ENCODE measurements around the gene IFNA8. TPM values are rescaled to one million over a fixed set of nuclear protein-coding genes. Genes with fewer than 3 reads are reported as not detected.
"Not testable (repeated sequence)": the region's sequence is repeated elsewhere in the genome, so short reads cannot be mapped to it uniquely, and the experiment has no call there.

The IFNA8 gene
- total RNA-seq: not detected

DNA sequence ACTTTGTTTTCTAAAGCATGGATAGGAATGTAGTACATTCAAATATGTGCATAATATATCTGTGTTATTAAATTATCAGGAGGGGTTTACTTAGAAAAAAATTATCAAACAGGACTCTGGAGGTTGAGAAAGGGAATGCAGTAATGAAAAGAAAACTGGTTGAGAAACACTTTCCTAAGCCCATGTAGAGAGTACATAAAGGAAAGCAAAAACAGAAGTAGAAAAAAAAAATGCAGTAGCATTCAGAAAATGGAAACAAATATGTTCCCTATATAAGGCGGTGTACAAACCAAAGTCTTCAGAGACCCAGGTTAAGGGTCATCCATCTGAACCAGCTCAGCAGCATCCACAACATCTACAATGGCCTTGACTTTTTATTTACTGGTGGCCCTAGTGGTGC lies at the start of gene IFNA8:
IFNA8 (plus strand) TSS at position 301 of the 400 bp plus-strand sequence; CDS start at position 361, 60 bp downstream.
- FAIRE-seq (no peak), DNase-seq (ENCODE audit: low spot score in 2 of 2) (no peak)

DNA sequence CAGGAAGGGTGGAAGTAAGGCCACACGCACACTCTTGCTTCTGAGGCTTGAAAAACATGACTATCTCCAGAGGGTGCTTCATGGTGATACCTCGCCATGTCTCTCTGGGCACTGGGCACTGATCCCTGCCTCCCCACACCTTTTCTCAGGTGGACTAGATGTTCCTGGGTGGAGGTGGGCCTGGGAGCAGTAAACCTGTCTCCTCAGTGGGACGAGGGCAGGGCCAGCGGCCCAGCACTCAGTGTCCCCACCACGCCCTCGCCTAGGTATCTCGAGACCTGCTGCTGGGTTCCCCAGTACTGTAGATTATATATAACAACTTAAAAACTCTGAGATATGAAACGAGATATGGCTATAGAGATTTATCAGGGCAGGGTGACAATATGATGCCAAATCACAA lies 46.6 kb upstream of the IFNA8 start:
- no peak for FAIRE-seq
- DNase-seq (ENCODE audit: low spot score in 2 of 2): no peak

DNA sequence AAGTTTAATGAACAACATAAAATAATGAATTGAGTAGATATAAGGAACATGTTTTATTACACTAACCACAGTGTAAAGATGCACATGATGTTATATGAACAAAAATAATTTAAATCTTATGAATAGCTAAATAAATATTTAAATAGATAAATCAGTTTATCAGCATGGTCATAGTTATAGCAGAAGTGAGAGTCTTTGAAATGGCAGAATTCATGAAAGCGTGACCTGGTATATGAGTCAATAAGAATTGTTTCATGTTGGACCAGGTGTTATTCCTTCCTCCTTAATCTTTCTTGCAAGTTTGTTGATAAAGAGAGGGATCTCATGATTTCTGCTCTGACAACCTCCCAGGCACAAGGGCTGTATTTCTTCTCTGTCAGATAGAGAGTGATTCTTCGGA lies 41.7 kb upstream of the IFNA8 start:
- FAIRE-seq; DNase-seq (ENCODE audit: low spot score in 2 of 2): not testable (repeated sequence)

DNA sequence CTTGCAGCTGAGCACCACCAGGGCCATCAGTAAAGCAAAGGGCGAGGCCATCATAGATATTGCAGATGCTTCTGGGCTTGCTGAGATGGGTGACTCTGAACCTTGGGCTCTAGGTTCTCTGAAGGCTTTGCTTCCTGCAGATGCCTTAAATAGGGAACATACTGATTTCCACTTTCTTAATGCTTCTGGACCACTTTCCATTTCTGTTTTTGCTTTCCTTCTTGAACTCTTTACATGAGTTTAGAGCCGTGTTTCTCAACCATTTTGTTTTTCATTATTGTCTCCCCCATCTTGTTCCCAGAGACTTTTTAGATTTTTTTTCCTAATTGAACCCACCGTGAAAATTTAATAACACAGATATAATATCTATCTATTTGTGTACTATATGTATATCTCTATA lies 41.0 kb upstream of the IFNA8 start, which contains the start of gene IFNA13:
IFNA13 (minus strand) TSS at position 101 of the 400 bp plus-strand sequence; CDS start at position 54, 47 bp downstream.
- DNase-seq (ENCODE audit: low spot score in 2 of 2): no peak
- no peak for FAIRE-seq

DNA sequence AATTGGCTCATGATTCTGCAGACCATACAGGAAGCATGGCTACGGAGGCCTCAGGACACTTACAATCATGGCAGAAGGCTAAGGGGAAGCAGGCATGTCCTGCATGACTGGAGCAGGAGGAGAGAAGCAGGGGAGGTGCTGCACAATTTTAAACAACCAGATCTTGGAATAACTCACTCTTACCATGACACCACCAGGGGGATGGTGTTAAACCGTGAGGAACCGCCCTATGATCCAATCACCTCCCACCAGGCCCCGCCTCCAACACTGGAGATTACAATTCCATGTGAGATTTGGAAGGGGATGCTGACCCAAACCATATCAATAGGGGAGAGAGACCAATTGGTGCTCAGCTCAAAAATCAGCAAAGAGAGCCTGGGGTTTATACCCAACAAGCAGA lies 37.5 kb upstream of the IFNA8 start:
- FAIRE-seq; DNase-seq (ENCODE audit: low spot score in 2 of 2): not testable (repeated sequence)

DNA sequence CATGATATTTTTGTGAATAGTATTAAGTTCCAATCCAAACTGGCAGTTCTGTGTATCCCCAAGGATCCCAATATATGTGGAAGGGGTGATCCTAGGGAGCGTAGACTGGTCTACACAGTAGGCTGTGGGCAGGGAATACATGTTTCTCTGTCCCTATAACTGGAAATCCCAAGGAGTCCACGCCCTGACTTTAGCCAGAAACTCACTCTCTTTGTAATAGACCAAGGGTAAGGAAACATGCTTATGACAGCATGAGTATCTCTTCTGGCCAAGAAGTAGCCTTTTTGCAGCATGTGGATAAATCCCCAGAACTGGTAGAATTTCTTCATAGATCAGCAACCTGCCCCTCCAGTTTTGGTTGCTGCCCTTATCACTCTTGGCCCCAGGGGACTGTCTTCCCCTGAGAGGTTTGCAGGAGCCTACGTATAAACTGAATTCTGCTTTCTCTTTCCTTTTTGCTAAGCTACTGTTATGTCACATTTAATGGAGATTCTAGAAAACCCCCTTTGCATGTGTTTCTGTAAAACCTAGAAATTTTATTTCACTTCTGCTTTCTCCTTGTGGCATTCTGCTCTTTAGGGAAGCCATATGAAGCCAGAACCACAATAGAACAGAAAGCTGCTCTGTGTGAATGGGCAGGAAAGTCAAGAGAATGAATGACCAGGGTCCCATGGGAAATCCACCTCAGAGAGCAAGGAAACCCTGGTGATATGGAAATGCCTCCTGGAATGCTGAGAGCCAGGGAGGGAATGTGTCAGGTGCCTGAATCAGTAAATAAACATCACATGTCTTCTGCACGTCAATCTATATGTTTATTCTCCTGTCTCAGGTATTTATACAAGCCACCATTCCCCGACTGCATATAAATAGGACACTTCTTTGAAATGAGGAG lies 27.2 kb upstream of the IFNA8 start:
- no peak for FAIRE-seq

DNA sequence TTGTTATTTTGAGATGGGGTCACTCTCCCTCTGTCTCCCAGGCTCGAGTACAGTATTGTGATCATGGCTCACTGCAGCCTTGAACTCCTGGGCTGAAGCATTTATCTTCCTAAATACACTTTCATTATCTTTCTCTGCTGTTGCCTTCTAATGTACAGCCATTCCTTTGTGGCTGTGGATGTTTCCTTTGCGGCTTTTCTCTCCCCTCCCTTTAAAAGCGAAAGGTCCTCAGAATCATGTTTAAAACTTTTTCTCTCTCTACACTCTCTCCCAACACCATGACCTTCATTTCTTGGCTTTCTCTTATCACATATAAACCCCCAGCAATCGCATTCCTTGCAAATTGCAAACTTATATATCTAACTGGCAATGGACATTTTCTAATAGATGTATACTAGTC lies 25.3 kb upstream of the IFNA8 start:
- FAIRE-seq (no peak), DNase-seq (ENCODE audit: low spot score in 2 of 2) (no peak)

More for the DNA sequence above, 27.2 kb upstream of the IFNA8 start:
- no peak for DNase-seq (ENCODE audit: low spot score in 2 of 2)

DNA sequence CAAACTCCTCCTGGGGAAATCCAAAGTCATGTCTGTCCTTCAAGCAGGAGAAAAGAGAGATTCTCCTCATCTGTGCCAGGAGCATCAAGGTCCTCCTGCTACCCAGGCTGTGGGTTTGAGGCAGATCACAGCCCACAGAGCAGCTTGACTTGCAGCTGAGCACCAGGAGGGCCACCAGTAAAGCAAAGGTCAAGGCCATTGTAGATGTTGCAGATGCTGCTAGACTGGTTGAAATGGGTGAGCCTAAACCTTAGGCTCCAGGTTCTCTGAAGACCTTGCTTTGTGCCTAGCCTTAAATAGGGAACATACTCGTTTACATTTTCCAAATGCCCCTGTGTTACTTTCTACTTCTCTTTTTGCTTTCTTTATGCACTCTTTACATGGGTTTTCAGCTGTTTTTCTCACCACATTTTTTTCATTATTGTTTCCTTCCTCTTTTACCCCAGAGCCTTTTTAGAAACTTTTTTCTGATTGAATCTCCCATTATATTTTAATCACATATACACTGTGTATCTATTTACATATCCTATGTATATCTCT lies 23.7 kb upstream of the IFNA8 start, which contains the start of gene IFNA2:
IFNA2 (minus strand) TSS at position 268 of the 540 bp plus-strand sequence; CDS start at position 199, 69 bp downstream.
- no peak for DNase-seq (ENCODE audit: low spot score in 2 of 2)
- FAIRE-seq: no peak

DNA sequence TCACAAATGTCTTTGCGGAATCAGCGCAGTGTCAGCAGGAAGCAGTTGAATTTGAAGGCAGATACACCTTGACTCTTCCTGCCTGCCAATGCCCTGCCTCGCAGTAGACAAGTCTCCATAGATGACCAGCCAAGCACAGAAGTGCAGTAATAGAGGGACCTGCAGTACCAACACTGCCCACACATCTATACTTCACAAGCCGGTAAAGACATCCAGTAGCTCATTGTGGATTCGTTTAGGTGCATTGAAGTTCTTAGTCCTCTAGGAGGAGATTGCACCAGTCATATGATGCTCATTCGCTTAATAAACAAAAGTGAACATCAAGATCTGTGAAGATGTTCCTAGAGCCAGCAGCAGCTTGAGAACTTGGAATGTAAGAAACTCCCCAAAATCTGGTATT lies 16.6 kb upstream of the IFNA8 start:
- no peak for FAIRE-seq
- no peak for DNase-seq (ENCODE audit: low spot score in 2 of 2)

DNA sequence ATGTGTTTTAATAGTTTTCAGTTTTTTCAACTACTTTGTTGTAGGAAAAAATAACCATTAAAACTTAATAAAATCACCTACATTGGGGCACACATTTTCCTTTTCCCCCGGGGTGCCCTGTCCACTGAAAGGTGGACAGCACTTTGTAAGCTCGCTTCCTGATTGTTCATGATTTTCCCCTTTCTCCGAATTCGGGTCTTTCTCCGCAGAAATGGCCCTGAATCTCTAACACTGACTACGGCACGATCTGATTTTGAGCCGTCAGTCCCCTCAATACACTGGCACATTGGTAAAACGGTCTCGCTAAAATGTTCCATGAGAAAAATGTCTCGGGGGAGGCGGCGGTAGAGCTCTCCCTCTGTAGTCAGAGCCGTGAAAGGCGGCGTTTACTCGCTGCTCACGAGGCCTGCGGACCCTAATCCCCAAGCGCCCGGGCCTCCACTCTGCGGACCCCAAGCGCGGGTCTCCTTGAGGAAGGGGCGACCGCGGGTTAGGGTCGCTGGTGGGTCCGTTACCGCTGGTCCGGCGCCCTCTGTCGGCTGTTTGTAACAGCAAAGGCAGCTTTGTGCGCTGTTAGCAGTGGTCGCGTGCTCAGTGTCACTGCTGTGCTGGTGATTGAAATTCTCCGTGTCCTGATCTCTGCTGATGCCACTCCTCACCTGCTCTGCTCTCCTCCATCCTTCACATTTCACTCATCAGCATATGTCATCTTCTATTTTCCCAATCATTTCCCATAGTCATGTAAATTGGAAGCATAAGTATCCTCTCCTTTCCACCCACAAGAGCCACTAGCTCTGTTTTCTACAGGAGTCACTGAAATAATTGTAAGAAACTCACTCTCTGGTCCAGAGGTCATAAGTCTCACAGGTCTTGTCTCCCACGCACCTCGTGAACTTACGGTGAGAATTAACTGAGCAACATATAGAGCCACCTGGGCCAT lies 12.9 kb upstream of the IFNA8 start:
- DNase-seq (ENCODE audit: low spot score in 2 of 2) (peak in 1 of 2 donors; percentile 24), FAIRE-seq (no peak)

DNA sequence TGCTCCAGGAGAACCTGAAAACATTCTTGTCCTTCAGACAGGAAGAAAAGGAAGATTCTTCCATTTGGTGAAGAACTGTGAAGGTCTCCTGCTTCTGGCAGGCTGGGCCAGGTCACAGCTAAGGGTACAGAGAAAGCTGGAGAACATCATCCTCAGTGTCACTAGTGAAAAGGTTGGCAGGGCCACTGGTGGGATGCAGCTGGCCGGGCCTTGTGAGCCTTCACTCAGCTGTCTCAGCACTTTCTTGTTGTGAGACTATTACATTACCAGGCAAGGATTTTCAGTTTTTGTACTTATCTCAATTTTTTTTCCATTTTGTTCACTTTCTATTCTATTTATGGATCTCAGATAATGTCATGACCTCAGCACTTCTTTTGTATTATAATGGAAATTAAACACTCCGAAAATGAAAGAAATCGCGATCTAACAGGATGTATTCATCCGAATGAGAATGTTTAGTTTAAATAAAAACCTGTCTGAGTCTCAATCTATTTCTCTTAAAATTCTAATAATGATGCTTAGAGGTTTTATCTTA lies 9.9 kb upstream of the IFNA8 start:
- FAIRE-seq (no peak), DNase-seq (ENCODE audit: low spot score in 2 of 2) (no peak)

DNA sequence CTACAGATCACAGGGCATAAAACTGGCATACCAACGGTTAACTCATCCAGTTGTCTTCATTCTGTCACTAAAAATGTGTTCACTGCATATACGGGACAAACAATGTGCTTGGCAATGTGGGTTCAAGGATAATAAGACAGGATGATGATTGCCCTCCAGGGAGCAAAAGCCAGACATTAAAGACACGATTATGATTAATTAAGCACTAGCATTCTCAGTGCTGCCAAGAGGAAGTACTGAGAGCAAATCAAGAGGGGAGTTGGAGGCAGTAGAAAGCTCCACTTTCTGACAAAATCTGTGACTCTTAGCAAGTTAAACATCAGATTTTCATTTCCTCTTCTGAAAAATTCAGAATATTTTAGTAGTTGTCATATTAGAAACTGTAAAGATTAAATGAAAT lies 9.0 kb upstream of the IFNA8 start:
- no peak for FAIRE-seq
- DNase-seq (ENCODE audit: low spot score in 2 of 2): no peak

DNA sequence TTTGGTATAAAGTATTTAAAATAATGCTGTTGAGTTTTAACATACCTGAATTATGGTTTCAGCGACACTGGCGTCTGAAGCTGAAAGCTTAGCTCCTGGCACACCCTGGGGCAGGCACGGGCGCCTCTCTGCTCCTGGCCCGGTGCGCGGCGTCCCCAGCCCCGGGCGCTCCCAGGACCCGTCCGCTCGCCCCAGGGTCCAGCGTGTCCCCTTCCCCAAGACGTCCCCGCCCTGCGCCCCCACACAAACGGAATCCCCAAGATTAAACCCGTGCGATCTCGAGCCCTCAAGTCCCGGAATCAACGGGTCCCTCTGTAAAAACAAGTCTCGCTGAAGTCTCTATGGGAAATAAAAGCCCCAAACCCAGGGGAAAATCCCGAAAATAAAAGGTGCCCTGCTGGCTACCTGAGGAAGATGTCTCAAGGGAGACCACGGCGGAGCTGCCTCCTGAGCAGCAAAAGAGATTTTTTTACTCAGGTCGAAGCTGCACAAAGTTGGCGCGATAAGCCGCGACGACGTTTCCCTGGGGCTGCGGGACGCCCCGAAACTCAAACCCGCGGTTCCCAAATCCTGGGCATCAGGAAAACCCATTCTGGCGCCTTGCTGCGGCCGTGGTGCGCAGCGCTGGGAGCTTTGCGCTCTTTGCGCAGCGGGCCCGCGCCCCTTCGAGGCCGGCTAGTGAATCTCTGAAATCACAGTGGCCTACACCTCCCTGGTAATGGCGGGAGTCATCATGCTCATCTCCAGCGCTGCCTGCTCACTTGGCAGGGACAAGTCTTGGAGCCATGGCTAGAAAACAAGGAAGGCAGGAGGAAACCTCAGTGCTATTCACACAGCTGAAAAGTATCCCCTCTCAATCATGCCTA lies 6.3 kb upstream of the IFNA8 start:
- no peak for FAIRE-seq

DNA sequence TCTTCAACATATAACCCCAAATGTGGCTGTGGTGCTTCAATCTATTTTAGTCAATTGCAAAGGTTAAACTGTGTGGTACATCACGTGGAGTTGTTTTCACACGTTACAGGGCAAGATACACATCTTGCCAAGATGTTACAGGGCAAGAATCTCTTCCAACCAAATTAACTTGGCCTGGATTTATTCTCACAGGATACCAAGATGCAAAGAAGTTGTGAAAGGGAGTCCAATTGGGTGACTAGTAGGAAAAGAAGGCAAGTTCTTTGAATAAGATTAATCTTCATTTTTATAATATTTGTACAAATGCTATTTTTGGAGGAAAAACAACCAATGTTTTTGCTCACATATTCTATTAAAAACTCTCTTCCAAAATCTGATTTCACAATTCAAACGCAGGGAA lies 4.8 kb upstream of the IFNA8 start:
- FAIRE-seq (no peak), DNase-seq (ENCODE audit: low spot score in 2 of 2) (no peak)

More for the DNA sequence above, 6.3 kb upstream of the IFNA8 start:
- DNase-seq (ENCODE audit: low spot score in 2 of 2): peak; percentile 28 to 33

DNA sequence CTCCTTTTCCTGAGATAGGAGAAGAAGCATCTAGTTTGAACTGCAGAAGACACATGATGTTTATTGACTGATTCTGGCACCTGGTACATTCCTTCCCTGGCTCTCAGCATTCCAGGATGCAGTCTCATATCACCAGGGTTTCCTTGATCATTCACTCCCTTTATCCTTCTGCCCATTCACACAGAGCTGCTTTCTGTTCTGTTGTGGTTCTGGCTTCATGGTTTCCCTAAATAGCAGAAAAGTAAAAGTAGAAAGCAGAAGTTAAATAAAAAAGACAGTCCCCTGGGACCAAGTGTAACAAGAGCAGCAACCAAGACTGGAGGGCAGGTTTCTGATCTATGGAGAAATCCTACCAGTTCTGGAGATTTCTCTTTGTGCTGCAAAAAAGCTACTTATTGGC lies 3.2 kb downstream of the IFNA8 start:
- no peak for FAIRE-seq
- no peak for DNase-seq (ENCODE audit: low spot score in 2 of 2)

DNA sequence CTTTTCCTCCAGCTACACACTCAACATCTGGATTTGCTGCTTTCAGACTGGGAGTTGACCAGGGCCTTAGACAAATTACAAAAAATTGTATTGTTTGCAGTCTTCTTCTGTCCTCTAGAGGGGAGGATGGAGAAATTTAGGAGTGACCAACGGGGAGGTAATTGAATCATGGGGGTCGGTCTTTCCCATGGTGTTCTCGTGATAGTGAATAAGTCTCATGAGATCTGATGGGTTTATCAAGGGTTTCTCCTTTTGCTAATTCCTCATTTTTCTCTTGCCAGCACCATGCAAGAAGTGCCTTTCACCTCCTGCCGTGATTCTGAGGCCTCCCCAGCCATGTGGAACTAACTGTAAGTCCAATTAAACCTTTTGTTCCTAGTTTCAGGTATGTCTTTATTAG lies 4.2 kb downstream of the IFNA8 start:
- FAIRE-seq (no peak), DNase-seq (ENCODE audit: low spot score in 2 of 2) (no peak)

DNA sequence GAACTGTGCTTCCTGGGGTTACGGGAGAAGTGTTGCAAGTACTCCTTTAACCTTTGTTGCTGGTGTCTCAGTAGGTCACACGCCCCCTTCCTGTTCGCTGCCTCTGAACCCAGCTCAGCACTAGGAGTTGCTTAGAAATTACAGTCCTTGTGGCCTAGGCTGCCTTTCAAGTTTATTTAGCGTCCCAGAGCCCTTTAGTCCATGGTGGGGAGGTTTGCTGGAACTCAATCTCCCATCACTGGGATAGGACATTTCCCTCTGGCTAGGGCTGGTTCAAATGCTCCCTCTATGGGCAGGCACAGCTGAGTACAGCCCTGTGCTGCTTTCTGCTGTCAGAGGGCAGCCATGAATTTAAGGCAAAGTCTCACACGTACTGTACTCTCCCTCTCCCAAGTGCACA lies 4.7 kb downstream of the IFNA8 start:
- DNase-seq (ENCODE audit: low spot score in 2 of 2): no peak
- FAIRE-seq: no peak

DNA sequence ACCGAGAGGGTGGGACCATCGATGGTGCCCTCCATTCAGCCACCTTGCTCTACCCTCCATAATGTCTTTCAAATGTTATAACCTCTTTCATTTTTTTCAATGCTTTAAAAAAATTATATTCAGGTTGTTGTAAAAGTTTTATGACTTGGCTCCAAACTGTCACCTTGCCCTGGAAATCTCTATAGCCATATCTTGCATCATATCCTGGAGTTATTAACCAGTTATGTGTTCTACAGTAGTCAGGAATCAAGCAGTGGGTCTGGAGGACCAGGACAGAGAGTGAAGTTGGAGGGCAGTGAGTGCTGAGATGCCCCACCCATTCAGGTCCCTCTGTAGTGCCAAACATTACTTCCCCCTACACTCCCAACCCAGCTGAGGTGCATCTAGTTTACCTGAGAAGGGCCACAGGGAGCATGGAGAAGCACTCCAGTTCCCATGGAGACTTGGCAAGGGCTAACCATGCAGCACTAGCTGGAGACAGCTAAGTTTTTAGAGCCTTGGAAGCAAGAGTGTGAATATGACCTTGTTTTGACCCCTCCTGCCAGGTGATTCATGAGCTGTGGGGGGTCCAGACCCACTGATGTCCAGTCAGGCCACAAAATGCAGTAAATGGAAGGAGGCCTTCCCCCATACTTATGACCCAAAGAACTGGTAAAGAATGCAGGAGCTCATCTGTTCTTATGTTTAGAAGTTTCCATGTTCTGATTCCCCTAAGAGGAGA lies 5.5 kb downstream of the IFNA8 start:
- FAIRE-seq (no peak), DNase-seq (ENCODE audit: low spot score in 2 of 2) (no peak)

All from frontal cortex (tissue), 4 donors.